SK-N-SH (cell line): ENCODE results near the gene OCIAD1. TPM values are rescaled to one million over a fixed set of nuclear protein-coding genes. Genes with fewer than 3 reads are reported as not detected.
A peak's percentile ranks its signal among the peaks of the same experiment; 100 is the strongest.

Source experiments
- CTCF ChIA-PET: fragments of 300-600, 350-600 bp; formaldehyde crosslinking; extraction: SDS; loops from one replicate; lab custom pipeline; 2021; lab: Yijun Ruan, JAX
- POLR2A ChIA-PET: fragments of 350-600 bp; sonication (Branson Sonifier 250); formaldehyde crosslinking; extraction: SDS; loops from one replicate; lab custom pipeline; 2020; ENCODE audit warnings: antibody characterized with exemption, inconsistent platforms; lab: Yijun Ruan, JAX
- DNase-seq: peaks from one replicate; pipeline ENCODE4 v3.0.0; 2012
- H2AFZ ChIP-seq: fragments of 200-600 bp; sonication (generic); 2 replicates; pipeline ENCODE4 v1.8.1; 2016; ENCODE audit warnings: antibody characterized with exemption, mild to moderate bottlenecking, low read depth
- H3F3A ChIP-seq: fragments of 200-600 bp; sonication (generic); replicated peaks from 2 replicates; pipeline ENCODE3; 2016; ENCODE audit warnings: antibody characterized with exemption, mild to moderate bottlenecking; ENCODE audit not compliant: insufficient read depth
- H3K27ac ChIP-seq, 2 experiments: fragments of 200-500 bp in 1 of 2; fragments of 200-600 bp in 1 of 2; sonication (Bioruptor generic) in 1 of 2; sonication (generic), shearing (Covaris generic) in 1 of 2; 2 replicates each; pipeline versions ENCODE4 v1.5.1 to v1.6.1; 2014 to 2016; ENCODE audit warnings: low read depth in 2 of 2, inconsistent platforms in 1 of 2, low read length in 1 of 2, mild to moderate bottlenecking in 1 of 2, mixed read lengths in 1 of 2
- H3K27me3 ChIP-seq: fragments of 200-600 bp; sonication (generic), shearing (Covaris generic); 2 replicates; pipeline ENCODE4 v1.6.1; 2016; ENCODE audit warnings: mixed run types; ENCODE audit not compliant: insufficient read depth
- H3K36me3 ChIP-seq, 2 experiments: fragments of 200-500 bp in 1 of 2; fragments of 200-600 bp in 1 of 2; sonication (Bioruptor generic) in 1 of 2; sonication (generic) in 1 of 2; replicated peaks in 1 of 2; 2 replicates each; pipeline versions ENCODE3 to v1.5.1; 2014 to 2016; ENCODE audit warnings: low read length in 1 of 2, mild to moderate bottlenecking in 1 of 2; ENCODE audit not compliant: insufficient read depth in 2 of 2, control insufficient read depth in 1 of 2
- H3K4me1 ChIP-seq, 2 experiments: fragments of 200-500 bp in 1 of 2; fragments of 200-600 bp in 1 of 2; sonication (Bioruptor generic) in 1 of 2; sonication (generic), shearing (Covaris generic) in 1 of 2; 2 replicates each; pipeline versions ENCODE4 v1.5.1 to v1.6.1; 2014 to 2016; ENCODE audit warnings: low read depth in 1 of 2, low read length in 1 of 2, mixed run types in 1 of 2; ENCODE audit not compliant: insufficient read depth in 2 of 2, control insufficient read depth in 1 of 2
- H3K4me2 ChIP-seq: fragments of 200-600 bp; sonication (generic), shearing (Covaris generic); 2 replicates; pipeline ENCODE4 v1.6.1; 2017; ENCODE audit warnings: mixed run types
- H3K4me3 ChIP-seq, 2 experiments: fragments of 200-500 bp in 1 of 2; fragments of 200-600 bp in 1 of 2; sonication (Bioruptor generic) in 1 of 2; sonication (generic), shearing (Covaris generic) in 1 of 2; 2 replicates each; pipeline versions ENCODE4 v1.5.1 to v1.8.1; 2014 to 2016; ENCODE audit warnings: low read depth in 2 of 2, inconsistent platforms in 1 of 2, low read length in 1 of 2, mild to moderate bottlenecking in 1 of 2, mixed read lengths in 1 of 2, moderate library complexity in 1 of 2
- H3K79me2 ChIP-seq: fragments of 200-600 bp; sonication (generic); 2 replicates; pipeline ENCODE4 v1.8.1; 2017; ENCODE audit warnings: mild to moderate bottlenecking; ENCODE audit not compliant: insufficient read depth
- H3K9ac ChIP-seq: fragments of 200-600 bp; sonication (generic); 2 replicates; pipeline ENCODE4 v1.6.1; 2017; ENCODE audit warnings: mixed run types
- H3K9me2 ChIP-seq: fragments of 200-600 bp; sonication (generic); 2 replicates; pipeline ENCODE4 v1.6.1; 2017; ENCODE audit warnings: mixed run types
- H3K9me3 ChIP-seq: fragments of 200-600 bp; sonication (generic); 2 replicates; pipeline ENCODE4 v1.6.1; 2017; ENCODE audit warnings: mixed run types, mild to moderate bottlenecking, moderate library complexity
- H4K20me1 ChIP-seq: fragments of 200-600 bp; sonication (generic); 2 replicates; pipeline ENCODE4 v1.6.1; 2017; ENCODE audit warnings: mild to moderate bottlenecking, mixed run types; ENCODE audit not compliant: insufficient read depth
- EP300 ChIP-seq, 2 experiments: IDR thresholded peaks; 2 replicates each; pipeline versions ENCODE4 v1.4.0 to v1.6.1; 2012; ENCODE audit warnings: borderline replicate concordance in 1 of 2, low read depth in 1 of 2, low read length in 1 of 2
- EZH2phosphoT487 ChIP-seq: fragments of 200-600 bp; sonication (generic); IDR thresholded peaks from 2 replicates; pipeline ENCODE4 v1.6.1; 2017; ENCODE audit warnings: low read depth, mixed run types, mild to moderate bottlenecking, antibody characterized with exemption, moderate library complexity, borderline replicate concordance
- GATA2 ChIP-seq: sonication (generic); formaldehyde crosslinking; IDR thresholded peaks from 2 replicates; pipeline ENCODE4 v1.5.0; 2020; ENCODE audit warnings: mild to moderate bottlenecking, missing genetic modification reagents
- JUND ChIP-seq: IDR thresholded peaks from 2 replicates; pipeline ENCODE4 v1.4.0; 2012
- MXI1 ChIP-seq: IDR thresholded peaks from 2 replicates; pipeline ENCODE4 v1.6.1; 2012; ENCODE audit warnings: mild to moderate bottlenecking, low read depth, low read length, improper control_type of control experiment
- NRF1 ChIP-seq: IDR thresholded peaks from 2 replicates; pipeline ENCODE4 v1.6.1; 2012; ENCODE audit warnings: low read depth, mild to moderate bottlenecking, low read length
- RAD21 ChIP-seq: IDR thresholded peaks from 2 replicates; pipeline ENCODE4 v1.6.1; 2012; ENCODE audit warnings: mild to moderate bottlenecking, low read length
- YY1 ChIP-seq: IDR thresholded peaks from 2 replicates; pipeline ENCODE4 v1.4.0; 2012; ENCODE audit warnings: low read depth, mild to moderate bottlenecking
- WGBS: methylation state at CpG from one replicate; pipeline ENCODE4 v1.1.6; 2017; ENCODE audit warnings: low lambda C conversion rate; 5-methylcytosine and 5-hydroxymethylcytosine counted together
- polyA plus RNA-seq, 3 experiments: library from polyadenylated mRNA; depleted of rRNA; stranded (reverse); fragments of >200 nt; gene quantifications; 2 replicates each; pipeline ENCODE4 v1.2.3, GENCODE V29; 2012
- TF ChIP-seq, protein P1 (sequence below): fragments of 150-350 bp; IDR thresholded peaks from 2 replicates; pipeline ENCODE4 v1.6.1; 2016; ENCODE audit warnings: mild to moderate bottlenecking, low read depth, low read length
- TF ChIP-seq, protein P2 (sequence below): IDR thresholded peaks from 2 replicates; pipeline ENCODE4; 2012
- TF ChIP-seq, protein P3 (sequence below): IDR thresholded peaks from 2 replicates; pipeline ENCODE4 v1.6.1; 2012; ENCODE audit warnings: mild to moderate bottlenecking, low read depth, low read length, moderate library complexity

Gene OCIAD1
- polyA plus RNA-seq, 1 of the 3 experiments (the other 2 are of a cell fraction), result 113 TPM

DNA sequence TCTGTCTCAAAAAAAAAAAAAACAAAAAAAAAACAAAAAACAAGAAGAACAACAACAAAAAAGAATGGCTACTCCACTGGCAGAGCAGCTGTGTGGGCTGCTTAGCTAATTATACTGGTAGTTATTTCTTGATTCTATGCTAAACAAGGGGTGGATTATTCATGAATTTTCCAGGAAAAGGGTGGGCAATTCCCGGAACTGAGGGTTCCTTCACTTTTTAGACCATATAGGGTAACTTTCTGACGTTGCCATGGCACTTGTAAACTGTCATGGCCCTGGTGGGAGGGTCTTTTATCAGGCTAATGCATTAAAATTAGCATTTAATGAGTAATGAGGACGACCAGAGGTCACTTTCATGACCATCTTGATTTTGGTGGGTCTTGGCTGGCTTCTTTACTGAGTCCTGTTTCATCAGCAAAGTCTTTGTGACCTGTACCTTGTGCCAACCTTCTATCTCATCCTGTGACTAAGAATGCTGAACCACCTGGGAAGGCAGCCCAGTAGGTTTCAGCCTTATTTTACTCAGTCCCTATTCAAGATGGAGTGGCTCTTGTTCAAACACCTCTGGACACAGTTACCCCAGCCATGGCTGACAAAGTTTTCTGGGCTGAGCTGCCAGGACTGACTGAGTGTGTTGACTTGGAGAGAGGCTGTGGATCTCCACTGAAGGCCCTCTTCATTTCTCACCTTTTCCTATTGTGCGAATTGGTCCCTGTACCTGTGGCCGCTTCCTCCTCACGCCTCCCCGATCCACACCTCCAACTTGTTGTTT, 77.0 kb downstream of the OCIAD1 start:
- CTCF ChIA-PET, result no interaction called here

More for the DNA sequence above, 77.0 kb downstream of the OCIAD1 start:
- H3K79me2 ChIP-seq, result peaks cover 26% of the 10 kb centered on the region
- peaks cover 5 to 12% of the 10 kb centered on the region in 2 experiments for H3K36me3 ChIP-seq
- no peak overlapping the region for H3K4me3 ChIP-seq
- H3K27ac ChIP-seq, result peak overlapping the region in 1 of 2 experiments; percentile 88; a peak in 2 of 4 replicates
- WGBS, result 96% methylated on average over 7 of the region's 7 CpGs
- POLR2A ChIA-PET, result interaction anchor here (0.7 to 1.8 kb wide), 2 partner anchors 329 to 1571 kb away, joined by 3 to 5 read pairs; no protein-coding TSS in a partner anchor
- no peaks in the 10 kb centered on the region for H3K9me2 ChIP-seq
- H2AFZ ChIP-seq, result no peak overlapping the region
- H3F3A ChIP-seq, result peaks cover 33% of the 10 kb centered on the region
- no peaks in the 10 kb centered on the region for H4K20me1 ChIP-seq
- no peak overlapping the region for H3K4me2 ChIP-seq
- H3K9me3 ChIP-seq, result no peaks in the 10 kb centered on the region
- DNase-seq, result no peak
- no peaks in the 10 kb centered on the region for H3K27me3 ChIP-seq
- H3K4me1 ChIP-seq, result peaks cover 17 to 25% of the 10 kb centered on the region in 2 experiments
- H3K9ac ChIP-seq, result no peak overlapping the region
- TF ChIP-seq YY1 (no peak), EZH2phosphoT487 (no peak), RAD21 (no peak), NRF1 (no peak), GATA2 (CRISPR knock-in tag) (no peak), EP300 (IDR thresholded peaks at IDR 0.05; ENCODE audit: borderline replicate concordance in 1 of 2, low read depth in 1 of 2, low read length in 1 of 2) (no peak), JUND (no peak), MXI1 (no peak)
- TF ChIP-seq, protein P1, sequence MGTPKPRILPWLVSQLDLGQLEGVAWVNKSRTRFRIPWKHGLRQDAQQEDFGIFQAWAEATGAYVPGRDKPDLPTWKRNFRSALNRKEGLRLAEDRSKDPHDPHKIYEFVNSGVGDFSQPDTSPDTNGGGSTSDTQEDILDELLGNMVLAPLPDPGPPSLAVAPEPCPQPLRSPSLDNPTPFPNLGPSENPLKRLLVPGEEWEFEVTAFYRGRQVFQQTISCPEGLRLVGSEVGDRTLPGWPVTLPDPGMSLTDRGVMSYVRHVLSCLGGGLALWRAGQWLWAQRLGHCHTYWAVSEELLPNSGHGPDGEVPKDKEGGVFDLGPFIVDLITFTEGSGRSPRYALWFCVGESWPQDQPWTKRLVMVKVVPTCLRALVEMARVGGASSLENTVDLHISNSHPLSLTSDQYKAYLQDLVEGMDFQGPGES, result no peak
- TF ChIP-seq, protein P2, sequence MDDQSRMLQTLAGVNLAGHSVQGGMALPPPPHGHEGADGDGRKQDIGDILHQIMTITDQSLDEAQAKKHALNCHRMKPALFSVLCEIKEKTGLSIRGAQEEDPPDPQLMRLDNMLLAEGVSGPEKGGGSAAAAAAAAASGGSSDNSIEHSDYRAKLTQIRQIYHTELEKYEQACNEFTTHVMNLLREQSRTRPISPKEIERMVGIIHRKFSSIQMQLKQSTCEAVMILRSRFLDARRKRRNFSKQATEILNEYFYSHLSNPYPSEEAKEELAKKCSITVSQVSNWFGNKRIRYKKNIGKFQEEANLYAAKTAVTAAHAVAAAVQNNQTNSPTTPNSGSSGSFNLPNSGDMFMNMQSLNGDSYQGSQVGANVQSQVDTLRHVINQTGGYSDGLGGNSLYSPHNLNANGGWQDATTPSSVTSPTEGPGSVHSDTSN, result no peak
- TF ChIP-seq, protein P3, sequence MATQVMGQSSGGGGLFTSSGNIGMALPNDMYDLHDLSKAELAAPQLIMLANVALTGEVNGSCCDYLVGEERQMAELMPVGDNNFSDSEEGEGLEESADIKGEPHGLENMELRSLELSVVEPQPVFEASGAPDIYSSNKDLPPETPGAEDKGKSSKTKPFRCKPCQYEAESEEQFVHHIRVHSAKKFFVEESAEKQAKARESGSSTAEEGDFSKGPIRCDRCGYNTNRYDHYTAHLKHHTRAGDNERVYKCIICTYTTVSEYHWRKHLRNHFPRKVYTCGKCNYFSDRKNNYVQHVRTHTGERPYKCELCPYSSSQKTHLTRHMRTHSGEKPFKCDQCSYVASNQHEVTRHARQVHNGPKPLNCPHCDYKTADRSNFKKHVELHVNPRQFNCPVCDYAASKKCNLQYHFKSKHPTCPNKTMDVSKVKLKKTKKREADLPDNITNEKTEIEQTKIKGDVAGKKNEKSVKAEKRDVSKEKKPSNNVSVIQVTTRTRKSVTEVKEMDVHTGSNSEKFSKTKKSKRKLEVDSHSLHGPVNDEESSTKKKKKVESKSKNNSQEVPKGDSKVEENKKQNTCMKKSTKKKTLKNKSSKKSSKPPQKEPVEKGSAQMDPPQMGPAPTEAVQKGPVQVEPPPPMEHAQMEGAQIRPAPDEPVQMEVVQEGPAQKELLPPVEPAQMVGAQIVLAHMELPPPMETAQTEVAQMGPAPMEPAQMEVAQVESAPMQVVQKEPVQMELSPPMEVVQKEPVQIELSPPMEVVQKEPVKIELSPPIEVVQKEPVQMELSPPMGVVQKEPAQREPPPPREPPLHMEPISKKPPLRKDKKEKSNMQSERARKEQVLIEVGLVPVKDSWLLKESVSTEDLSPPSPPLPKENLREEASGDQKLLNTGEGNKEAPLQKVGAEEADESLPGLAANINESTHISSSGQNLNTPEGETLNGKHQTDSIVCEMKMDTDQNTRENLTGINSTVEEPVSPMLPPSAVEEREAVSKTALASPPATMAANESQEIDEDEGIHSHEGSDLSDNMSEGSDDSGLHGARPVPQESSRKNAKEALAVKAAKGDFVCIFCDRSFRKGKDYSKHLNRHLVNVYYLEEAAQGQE, result no peak
